AG08396 (cell line): ENCODE results near the gene CD300LB.
"Not testable (repeated sequence)": the region's sequence is repeated elsewhere in the genome, so short reads cannot be mapped to it uniquely, and the experiment has no call there.

Experiments
- DNase-seq: peaks from one replicate; pipeline ENCODE4 v3.0.0; 2012; ENCODE audit warnings: low spot score, mixed read lengths

CD300LB gene

GRCh38 chr17:74531231-74531761 lies at the start of gene CD300LB:
TSS of gene CD300LB (minus strand) at chr17:74531475. CDS start at chr17:74531350, 125 bp downstream.
- no peak for DNase-seq

GRCh38 chr17:74579900-74580299 lies 48.6 kb upstream of the CD300LB start:
- DNase-seq = no peak

GRCh38 chr17:74578979-74579378 lies 47.7 kb upstream of the CD300LB start:
- no peak for DNase-seq

- no peak for DNase-seq
Measured at GRCh38 chr17:74574489-74575142, 43.3 kb upstream of the CD300LB start.

GRCh38 chr17:74573635-74574034 lies 42.4 kb upstream of the CD300LB start:
- not testable (repeated sequence) for DNase-seq

- DNase-seq = no peak
Measured at GRCh38 chr17:74573169-74573568, 41.9 kb upstream of the CD300LB start.

GRCh38 chr17:74571621-74572270 lies 40.5 kb upstream of the CD300LB start:
- DNase-seq = no peak

GRCh38 chr17:74569020-74570003 lies 38.0 kb upstream of the CD300LB start:
- no peak for DNase-seq

GRCh38 chr17:74568106-74568873 lies 37.0 kb upstream of the CD300LB start:
- no peak for DNase-seq

- DNase-seq = no peak
Measured at GRCh38 chr17:74567397-74567796, 36.1 kb upstream of the CD300LB start, which contains the start of gene CD300H. TSS of gene CD300H (minus strand) at chr17:74567509.

- no peak for DNase-seq
Measured at GRCh38 chr17:74566132-74566753, 35.0 kb upstream of the CD300LB start.

- no peak for DNase-seq
Measured at GRCh38 chr17:74565126-74565525, 33.9 kb upstream of the CD300LB start.

- DNase-seq = no peak
Measured at GRCh38 chr17:74563358-74563757, 32.1 kb upstream of the CD300LB start.

GRCh38 chr17:74561586-74561985 lies 30.3 kb upstream of the CD300LB start:
- no peak for DNase-seq

- DNase-seq = no peak
Measured at GRCh38 chr17:74558882-74559519, 27.7 kb upstream of the CD300LB start.

- DNase-seq = not testable (repeated sequence)
Measured at GRCh38 chr17:74558402-74558801, 27.1 kb upstream of the CD300LB start.

GRCh38 chr17:74555427-74555940 lies 24.2 kb upstream of the CD300LB start:
- DNase-seq = no peak

- DNase-seq = no peak
Measured at GRCh38 chr17:74554909-74555308, 23.6 kb upstream of the CD300LB start.

GRCh38 chr17:74552037-74552436 lies 20.8 kb upstream of the CD300LB start:
- DNase-seq = no peak

- no peak for DNase-seq
Measured at GRCh38 chr17:74550602-74551001, 19.3 kb upstream of the CD300LB start.
